ENCODE data around the gene PPM1L.

DNA sequence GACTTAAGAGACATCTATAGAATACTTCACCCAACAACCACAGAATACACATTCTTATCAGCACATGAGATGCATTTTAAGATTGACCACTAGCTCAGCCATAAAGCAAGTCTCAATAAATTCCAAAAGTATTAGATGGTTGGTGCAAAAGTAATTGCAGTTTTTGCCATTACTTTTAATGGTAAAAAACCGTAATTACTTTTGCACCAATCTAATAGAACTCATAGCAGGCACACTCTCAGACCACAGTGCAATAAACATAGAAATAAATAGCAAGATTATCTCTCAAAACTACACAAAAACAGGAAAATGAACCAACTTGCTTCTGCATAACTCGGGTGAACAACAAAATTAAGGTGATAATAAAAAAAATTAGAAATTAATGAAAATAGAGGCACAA is 33.7 kb upstream of the PPM1L start:
- TF ChIP-seq, protein P1, sequence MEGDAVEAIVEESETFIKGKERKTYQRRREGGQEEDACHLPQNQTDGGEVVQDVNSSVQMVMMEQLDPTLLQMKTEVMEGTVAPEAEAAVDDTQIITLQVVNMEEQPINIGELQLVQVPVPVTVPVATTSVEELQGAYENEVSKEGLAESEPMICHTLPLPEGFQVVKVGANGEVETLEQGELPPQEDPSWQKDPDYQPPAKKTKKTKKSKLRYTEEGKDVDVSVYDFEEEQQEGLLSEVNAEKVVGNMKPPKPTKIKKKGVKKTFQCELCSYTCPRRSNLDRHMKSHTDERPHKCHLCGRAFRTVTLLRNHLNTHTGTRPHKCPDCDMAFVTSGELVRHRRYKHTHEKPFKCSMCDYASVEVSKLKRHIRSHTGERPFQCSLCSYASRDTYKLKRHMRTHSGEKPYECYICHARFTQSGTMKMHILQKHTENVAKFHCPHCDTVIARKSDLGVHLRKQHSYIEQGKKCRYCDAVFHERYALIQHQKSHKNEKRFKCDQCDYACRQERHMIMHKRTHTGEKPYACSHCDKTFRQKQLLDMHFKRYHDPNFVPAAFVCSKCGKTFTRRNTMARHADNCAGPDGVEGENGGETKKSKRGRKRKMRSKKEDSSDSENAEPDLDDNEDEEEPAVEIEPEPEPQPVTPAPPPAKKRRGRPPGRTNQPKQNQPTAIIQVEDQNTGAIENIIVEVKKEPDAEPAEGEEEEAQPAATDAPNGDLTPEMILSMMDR (conservative IDR thresholded peaks at IDR 0.05) = no peak
- no peak for TF ChIP-seq EZH2 (IDR thresholded peaks at IDR 0.05; ENCODE audit: low read depth)

All from PC-9 (cell line).